Activated T-helper 17 cell treated with anti-CD3 and anti-CD28 coated beads, Interleukin-2, amount 50 U/mL, for 72 hours (primary cell): Measurements from ENCODE around the gene XAF1. TPM values are rescaled to one million over a fixed set of nuclear protein-coding genes. Genes with fewer than 3 reads are reported as not detected.
A peak's percentile ranks its signal among the peaks of the same experiment; 100 is the strongest.
"Not testable (repeated sequence)": the region's sequence is repeated elsewhere in the genome, so short reads cannot be mapped to it uniquely, and the experiment has no call there.

ENCODE experiments used
- ATAC-seq: fragments of 150-1000 bp; cut with Tn5 transposase; replicated peaks from 2 replicates; pipeline ENCODE4 v1.10.0; 2021; ENCODE audit warnings: mild to moderate bottlenecking, moderate library complexity
- H3K27ac Mint-ChIP-seq: one replicate; pipeline ENCODE4 v1.8.0; 2022; ENCODE audit warnings: mixed read lengths
- H3K27me3 Mint-ChIP-seq: one replicate; pipeline ENCODE4 v1.8.0; 2022; ENCODE audit warnings: mixed read lengths
- H3K36me3 Mint-ChIP-seq: one replicate; pipeline ENCODE4 v1.8.0; 2022; ENCODE audit warnings: low read depth, mild to moderate bottlenecking, mixed read lengths
- H3K4me1 Mint-ChIP-seq: one replicate; pipeline ENCODE4 v1.8.0; 2022; ENCODE audit warnings: mixed read lengths
- H3K4me3 Mint-ChIP-seq: one replicate; pipeline ENCODE4 v1.8.0; 2022; ENCODE audit warnings: mild to moderate bottlenecking, mixed read lengths
- H3K9me3 Mint-ChIP-seq: one replicate; pipeline ENCODE4 v1.8.0; 2022; ENCODE audit warnings: mixed read lengths
- total RNA-seq, 2 donors: library from RNA; stranded (reverse); gene quantifications; one replicate each; pipeline ENCODE4 v1.2.3, GENCODE V29; 2022

Gene XAF1
- total RNA-seq, 2 donors from 2014 or later, result 10.1 to 15.4 TPM

DNA sequence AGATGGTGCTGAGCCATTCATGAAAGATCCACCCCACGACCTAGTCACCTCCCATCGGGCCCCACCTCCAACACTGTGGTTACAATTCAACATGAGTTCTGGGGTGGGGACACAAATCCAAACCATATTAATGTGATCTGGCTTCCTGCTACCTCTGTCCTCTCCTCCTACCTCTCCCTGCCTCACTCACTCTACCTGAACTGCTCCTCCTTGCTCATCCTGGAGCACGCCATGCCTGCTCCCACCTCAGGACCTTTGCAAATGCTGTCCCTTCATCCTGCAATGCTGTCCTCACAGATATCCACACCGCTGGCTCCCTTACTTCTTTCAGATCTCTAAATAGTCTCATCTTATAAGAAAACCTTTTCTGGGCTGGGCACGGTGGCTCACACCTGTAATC is 31.8 kb upstream of the XAF1 start:
- no peak overlapping the region for H3K27ac Mint-ChIP-seq
- H3K4me1 Mint-ChIP-seq, result no peaks in the 10 kb centered on the region
- no peaks in the 10 kb centered on the region for H3K36me3 Mint-ChIP-seq
- H3K27me3 Mint-ChIP-seq, result peaks cover 40% of the 10 kb centered on the region
- ATAC-seq, result no peak
- H3K4me3 Mint-ChIP-seq, result no peak overlapping the region
- H3K9me3 Mint-ChIP-seq, result no peaks in the 10 kb centered on the region

DNA sequence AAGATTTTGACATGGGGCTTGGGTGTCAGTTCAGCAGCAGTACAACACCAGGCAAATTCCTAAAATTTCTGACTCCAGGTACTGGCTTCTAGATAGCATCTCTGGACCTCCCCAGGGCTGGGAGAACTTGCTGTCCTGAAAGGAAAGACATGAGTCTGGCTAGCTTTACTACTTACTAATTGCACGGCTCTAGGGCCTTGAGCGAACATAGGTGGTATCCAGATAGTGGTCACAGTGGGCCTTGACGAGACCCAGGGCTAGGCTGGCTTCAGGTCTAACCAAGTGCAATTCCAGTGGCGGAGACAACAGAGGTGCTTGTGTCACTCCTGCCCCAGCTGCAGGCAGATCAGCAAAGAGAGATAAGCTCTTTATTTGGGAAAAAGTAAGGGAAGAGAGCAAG is 26.3 kb upstream of the XAF1 start:
- Mint-ChIP-seq H3K4me3 (no peak overlapping the region), H3K9me3 (no peaks in the 10 kb centered on the region), H3K27me3 (peaks cover 12% of the 10 kb centered on the region), H3K27ac (no peak overlapping the region), H3K36me3 (no peaks in the 10 kb centered on the region), H3K4me1 (no peaks in the 10 kb centered on the region)
- no peak for ATAC-seq

DNA sequence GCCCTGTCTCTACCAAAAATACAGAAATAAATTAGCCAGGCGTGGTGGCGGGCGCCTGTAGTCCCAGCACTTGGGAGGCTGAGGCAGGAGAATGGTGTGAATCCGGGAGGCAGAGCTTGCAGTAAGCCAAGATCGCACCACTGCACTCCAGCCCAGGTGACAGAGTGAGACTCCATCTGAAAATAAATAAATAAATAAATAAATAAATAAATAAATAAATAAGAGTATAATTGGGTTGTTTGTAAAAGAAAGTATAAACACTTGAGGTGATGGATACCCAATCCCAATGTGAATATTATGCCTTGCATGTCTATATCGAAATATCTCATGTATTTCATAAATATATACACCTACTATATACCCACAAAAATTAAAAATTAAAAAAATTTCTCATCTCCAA is 9.2 kb upstream of the XAF1 start:
- not testable (repeated sequence) for H3K4me1 Mint-ChIP-seq, H3K27ac Mint-ChIP-seq, H3K9me3 Mint-ChIP-seq, H3K36me3 Mint-ChIP-seq, ATAC-seq, H3K4me3 Mint-ChIP-seq
- peaks cover 18% of the 10 kb centered on the region for H3K27me3 Mint-ChIP-seq

DNA sequence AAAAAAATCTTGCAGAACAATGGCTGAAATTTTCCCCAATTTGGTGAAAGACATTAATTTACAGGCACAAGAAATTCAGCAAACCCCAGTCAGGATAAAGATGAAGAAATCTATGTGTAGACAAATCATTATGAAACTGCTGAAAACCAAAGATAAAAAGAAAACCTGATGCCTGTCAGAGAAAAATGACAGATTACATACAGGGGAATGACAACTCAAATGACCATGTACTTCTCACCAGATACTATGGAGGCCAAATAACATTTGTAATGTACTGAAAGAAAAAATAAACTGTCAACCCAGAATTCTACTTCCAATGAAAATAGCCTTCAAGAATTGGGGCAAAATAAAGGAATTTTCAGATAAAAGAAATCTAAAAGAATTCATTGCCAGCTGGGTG is 7.2 kb upstream of the XAF1 start:
- no peak overlapping the region for H3K4me3 Mint-ChIP-seq
- no peaks in the 10 kb centered on the region for H3K4me1 Mint-ChIP-seq
- H3K27me3 Mint-ChIP-seq, result peaks cover 13% of the 10 kb centered on the region
- no peaks in the 10 kb centered on the region for H3K9me3 Mint-ChIP-seq
- no peak for ATAC-seq
- no peaks in the 10 kb centered on the region for H3K36me3 Mint-ChIP-seq
- no peak overlapping the region for H3K27ac Mint-ChIP-seq

DNA sequence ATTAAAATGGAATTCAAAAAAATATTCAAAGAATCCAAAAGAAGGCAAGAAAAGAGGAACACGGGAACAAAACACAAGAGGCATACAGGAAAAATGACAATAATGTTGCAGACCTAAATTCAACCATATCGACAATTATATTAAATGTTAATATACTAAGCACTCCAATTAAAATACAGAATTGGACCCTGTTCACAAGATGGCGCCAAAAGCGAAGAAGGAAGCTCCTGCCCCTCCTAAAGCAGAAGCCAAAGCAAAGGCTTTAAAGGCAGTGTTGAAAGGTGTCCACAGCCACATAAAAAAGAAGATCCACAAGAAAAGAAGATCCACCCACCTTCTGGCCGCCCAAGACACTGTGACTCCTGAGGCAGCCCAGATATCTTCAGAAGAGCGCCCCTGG is 6.3 kb upstream of the XAF1 start:
- H3K4me1 Mint-ChIP-seq, result no peaks in the 10 kb centered on the region
- H3K9me3 Mint-ChIP-seq, result no peaks in the 10 kb centered on the region
- peaks cover 5% of the 10 kb centered on the region for H3K27me3 Mint-ChIP-seq
- no peak overlapping the region for H3K4me3 Mint-ChIP-seq
- H3K36me3 Mint-ChIP-seq, result no peaks in the 10 kb centered on the region
- no peak for ATAC-seq
- H3K27ac Mint-ChIP-seq, result no peak overlapping the region

DNA sequence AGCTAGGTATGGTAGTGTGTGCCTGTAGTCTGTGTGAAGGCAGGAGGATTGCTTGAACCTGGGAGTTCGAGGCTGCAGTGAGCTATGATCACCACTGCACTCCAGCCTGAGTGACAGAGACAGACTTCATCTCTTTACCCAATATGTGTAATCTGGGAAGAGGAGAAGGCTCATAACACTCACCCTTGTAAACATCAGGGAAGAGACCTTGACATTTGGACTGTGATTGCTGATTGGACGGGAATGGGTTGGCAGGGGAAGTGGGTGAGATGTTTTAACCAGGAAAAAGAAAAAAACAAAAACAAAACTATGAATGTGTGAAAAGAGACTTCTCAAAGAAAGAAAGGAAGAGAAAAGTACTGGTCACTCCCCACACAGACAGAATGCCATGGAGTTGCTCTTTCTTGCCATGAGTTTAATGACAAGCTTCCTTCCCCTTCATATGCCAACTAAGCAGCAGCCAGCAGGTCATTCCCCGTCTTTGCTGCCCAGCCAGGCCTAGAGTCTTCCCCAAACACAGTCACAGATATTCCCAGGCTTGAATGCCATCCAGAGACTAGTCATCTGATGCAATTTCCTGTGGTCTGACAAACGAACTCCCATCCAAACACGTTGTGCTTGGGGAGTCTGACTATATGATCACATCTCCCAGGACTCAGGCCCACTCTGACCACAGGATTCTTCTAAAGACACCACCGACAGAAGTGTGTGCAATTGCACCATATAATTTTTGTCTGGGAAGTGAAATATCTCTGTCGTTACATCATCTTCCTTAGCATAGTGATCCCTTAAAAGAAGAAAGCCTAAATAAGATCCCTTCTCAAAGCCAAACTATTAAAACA is 3.6 kb upstream of the XAF1 start:
- Mint-ChIP-seq H3K9me3 (no peaks in the 10 kb centered on the region), H3K4me1 (peaks cover 15% of the 10 kb centered on the region), H3K4me3 (no peak overlapping the region), H3K36me3 (no peaks in the 10 kb centered on the region), H3K27me3 (no peaks in the 10 kb centered on the region), H3K27ac (peak overlapping the region; percentile 65)
- ATAC-seq, result no peak

DNA sequence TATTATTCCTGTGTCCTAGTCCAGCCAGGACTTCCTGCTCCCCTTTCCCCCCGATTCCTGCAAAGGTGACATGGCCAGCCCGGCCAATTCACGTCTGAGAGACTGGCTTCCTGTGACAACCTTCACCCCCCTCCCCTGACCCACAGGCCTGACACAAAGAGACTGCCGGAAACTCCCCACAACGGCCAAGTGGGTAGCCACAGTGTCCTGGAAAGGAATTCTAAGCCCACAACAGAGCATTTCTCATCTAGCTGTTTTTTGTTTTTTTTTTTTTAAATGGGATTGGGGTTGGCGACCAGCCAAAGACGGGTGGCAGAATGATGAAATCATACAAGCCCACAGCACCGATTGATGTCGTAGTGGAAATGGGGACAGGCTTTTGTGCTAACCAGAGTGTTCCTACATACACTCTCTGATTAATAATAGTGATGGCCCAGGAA is 2.8 kb upstream of the XAF1 start:
- no peaks in the 10 kb centered on the region for H3K27me3 Mint-ChIP-seq
- no peaks in the 10 kb centered on the region for H3K9me3 Mint-ChIP-seq
- peaks cover 23% of the 10 kb centered on the region for H3K4me1 Mint-ChIP-seq
- H3K36me3 Mint-ChIP-seq, result peaks cover 2% of the 10 kb centered on the region
- ATAC-seq, result no peak
- H3K27ac Mint-ChIP-seq, result peak overlapping the region; percentile 65
- no peak overlapping the region for H3K4me3 Mint-ChIP-seq

DNA sequence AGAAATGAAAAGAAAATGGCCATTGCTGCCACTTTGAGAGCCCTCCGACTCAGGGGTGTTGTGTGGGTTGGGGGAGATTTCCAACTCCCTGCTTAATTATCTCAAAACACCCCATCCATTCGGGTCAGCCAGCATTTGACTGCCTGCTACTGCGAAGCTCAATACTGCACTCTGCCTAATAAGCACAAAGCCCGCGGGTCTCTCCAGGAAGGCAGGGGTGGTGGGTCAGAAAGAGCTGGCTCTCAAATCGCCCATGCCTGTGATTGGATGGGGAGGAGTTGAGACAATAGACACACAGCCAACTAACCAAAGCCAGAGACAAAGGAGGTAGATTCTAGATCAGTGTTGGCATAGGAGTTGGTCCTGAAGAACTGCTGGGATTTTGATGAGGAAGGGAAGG is 2.3 kb upstream of the XAF1 start:
- Mint-ChIP-seq H3K36me3 (peaks cover 7% of the 10 kb centered on the region), H3K4me3 (no peak overlapping the region), H3K4me1 (peaks cover 25% of the 10 kb centered on the region), H3K27ac (no peak overlapping the region), H3K9me3 (no peaks in the 10 kb centered on the region), H3K27me3 (no peaks in the 10 kb centered on the region)
- ATAC-seq, result no peak

DNA sequence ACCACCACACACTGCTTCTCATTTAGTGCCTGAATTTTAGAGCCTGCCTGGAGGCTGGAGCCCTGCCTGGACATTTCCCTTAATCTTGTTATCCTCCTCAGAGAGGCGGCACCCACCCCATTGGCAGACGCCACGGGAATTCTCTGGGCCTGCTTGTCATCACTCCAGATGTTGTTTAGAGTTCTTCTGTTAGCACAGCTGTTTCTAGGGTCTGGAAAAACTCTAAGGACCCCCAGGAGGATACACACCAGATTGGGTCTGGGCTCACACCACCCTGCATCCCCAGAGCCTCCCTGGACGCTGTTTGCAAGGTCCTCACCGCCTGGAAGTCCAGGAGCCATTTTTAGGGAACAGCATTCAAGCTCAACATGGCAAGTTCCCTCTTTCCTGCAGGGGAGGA is 565 bp upstream of the XAF1 start:
- Mint-ChIP-seq H3K36me3 (peaks cover 16% of the 10 kb centered on the region), H3K27me3 (no peaks in the 10 kb centered on the region), H3K9me3 (no peaks in the 10 kb centered on the region), H3K4me3 (peak overlapping the region; percentile 91), H3K27ac (peak overlapping the region; percentile 89), H3K4me1 (peaks cover 25% of the 10 kb centered on the region)
- ATAC-seq, result no peak

DNA sequence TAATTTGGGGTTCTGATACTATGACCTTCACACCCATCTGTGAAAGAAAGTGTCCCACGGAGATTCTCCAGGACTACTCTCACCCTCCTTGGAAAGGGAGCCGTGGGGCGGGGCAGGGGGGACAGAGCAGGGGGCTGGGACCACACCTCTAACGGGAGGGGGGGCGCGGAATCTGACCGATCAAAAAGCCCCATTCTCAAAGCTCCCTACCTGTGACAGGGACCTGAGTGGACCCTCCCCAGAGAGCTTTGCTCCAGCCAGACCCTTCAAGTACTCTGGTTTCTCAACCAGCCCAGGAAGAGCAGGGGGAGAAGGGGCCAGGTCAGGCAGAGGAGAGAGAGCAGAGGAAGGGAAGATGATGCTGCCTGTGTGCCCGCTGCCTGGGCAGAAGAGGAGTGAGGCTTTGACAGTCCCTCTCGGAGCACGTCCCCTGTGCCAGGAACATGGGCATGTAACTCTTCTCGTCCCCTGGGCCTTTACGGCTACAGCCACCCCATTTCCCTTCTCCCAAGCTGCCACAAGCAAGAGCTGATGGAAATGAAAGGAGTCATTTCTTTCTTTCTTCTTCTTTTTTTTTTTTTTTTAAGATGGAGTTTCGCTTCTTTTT is 682 bp downstream of the XAF1 start:
- Mint-ChIP-seq H3K27me3 (no peaks in the 10 kb centered on the region), H3K4me1 (peaks cover 25% of the 10 kb centered on the region), H3K36me3 (peaks cover 28% of the 10 kb centered on the region), H3K9me3 (no peaks in the 10 kb centered on the region), H3K4me3 (peak overlapping the region; percentile 91), H3K27ac (peak overlapping the region; percentile 89)
- peak; percentile 47 for ATAC-seq

DNA sequence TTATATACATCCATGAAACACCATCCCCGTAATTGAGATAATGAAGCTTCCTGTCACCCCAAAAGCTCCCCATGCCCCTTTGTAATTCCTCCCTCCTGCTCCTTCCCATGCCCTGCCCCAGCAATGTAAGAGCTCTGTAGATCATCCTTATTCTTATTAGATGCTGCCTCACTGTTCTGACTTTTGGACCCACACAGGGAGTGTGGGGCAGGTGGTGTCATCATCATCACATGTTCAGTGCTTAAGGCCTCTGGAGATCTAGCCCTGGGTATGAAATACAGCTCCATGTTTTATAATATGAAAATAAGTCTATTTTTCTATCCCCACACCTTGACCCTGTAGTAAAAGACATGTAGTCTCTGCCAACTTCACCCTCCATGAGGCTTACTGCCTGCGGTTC is 1.9 kb downstream of the XAF1 start:
- Mint-ChIP-seq H3K36me3 (peaks cover 40% of the 10 kb centered on the region), H3K4me3 (peak overlapping the region; percentile 91), H3K9me3 (no peaks in the 10 kb centered on the region), H3K4me1 (peaks cover 25% of the 10 kb centered on the region), H3K27ac (peak overlapping the region; percentile 89), H3K27me3 (no peaks in the 10 kb centered on the region)
- no peak for ATAC-seq

DNA sequence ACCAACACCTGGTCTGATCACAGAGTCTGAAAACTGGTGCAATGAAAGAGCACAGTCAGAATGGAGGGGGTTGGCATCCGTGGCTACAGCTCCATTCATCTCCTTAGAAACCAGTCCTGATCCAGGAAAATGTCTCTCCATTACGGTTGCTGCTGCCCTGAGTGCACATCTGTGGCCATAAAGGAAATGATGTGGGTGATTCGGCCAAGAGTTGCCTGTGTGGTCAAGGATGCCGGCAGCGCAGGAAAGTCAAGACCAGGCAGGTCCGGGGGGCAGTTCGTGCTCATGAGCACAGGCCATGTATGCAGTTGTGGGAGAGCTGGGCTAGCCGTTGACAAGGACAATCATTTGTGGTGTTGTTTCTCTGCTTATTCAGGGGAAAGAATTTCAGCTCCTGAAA is 5.9 kb downstream of the XAF1 start:
- H3K4me1 Mint-ChIP-seq, result peaks cover 21% of the 10 kb centered on the region
- no peaks in the 10 kb centered on the region for H3K27me3 Mint-ChIP-seq
- no peak overlapping the region for H3K4me3 Mint-ChIP-seq
- peaks cover 80% of the 10 kb centered on the region for H3K36me3 Mint-ChIP-seq
- H3K27ac Mint-ChIP-seq, result no peak overlapping the region
- H3K9me3 Mint-ChIP-seq, result peaks cover 11% of the 10 kb centered on the region
- no peak for ATAC-seq

DNA sequence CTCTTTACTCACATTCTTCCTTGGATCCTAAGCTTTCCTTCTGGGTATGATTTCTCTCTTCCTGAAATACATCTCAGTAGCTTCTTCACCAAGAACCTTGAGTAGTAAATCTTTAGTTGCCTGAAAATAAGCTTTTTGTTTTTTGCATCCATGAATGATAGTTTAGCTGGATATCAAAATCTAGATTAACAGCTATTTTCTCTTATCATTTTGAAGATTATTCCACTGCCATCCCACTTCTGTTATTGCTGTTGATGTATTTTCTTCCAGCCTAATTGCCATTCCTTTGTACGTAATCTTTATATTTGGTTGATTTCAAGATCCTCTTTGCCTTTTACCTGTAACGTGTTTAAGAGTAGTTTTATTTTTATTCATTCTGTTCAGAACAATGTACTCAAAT is 12.6 kb downstream of the XAF1 start:
- Mint-ChIP-seq H3K27ac (no peak overlapping the region), H3K9me3 (peaks cover 27% of the 10 kb centered on the region), H3K36me3 (peaks cover 100% of the 10 kb centered on the region), H3K4me3 (no peak overlapping the region), H3K27me3 (no peaks in the 10 kb centered on the region), H3K4me1 (peaks cover 7% of the 10 kb centered on the region)
- ATAC-seq, result no peak

DNA sequence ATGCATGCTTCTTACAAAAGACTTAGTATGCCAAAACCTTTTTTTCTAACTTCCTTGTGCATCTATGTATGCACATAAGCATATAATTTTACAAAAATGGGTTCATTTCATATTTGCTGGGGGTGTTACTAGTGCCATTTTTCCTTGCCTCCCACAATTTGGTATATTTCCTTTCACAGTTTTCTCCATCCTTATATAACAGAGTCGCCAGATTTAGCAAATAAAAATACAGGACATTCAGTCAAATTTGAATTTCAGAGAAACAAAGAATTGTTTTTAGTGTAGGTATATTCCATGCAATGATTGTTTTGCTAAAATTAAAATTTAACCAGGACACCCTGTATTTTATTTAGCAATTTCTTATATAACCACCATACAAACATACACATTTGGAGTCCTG is 16.2 kb downstream of the XAF1 start:
- peaks cover 75% of the 10 kb centered on the region for H3K36me3 Mint-ChIP-seq
- H3K4me1 Mint-ChIP-seq, result no peaks in the 10 kb centered on the region
- H3K9me3 Mint-ChIP-seq, result peaks cover 25% of the 10 kb centered on the region
- H3K27me3 Mint-ChIP-seq, result peaks cover 4% of the 10 kb centered on the region
- H3K4me3 Mint-ChIP-seq, result no peak overlapping the region
- no peak overlapping the region for H3K27ac Mint-ChIP-seq
- no peak for ATAC-seq

DNA sequence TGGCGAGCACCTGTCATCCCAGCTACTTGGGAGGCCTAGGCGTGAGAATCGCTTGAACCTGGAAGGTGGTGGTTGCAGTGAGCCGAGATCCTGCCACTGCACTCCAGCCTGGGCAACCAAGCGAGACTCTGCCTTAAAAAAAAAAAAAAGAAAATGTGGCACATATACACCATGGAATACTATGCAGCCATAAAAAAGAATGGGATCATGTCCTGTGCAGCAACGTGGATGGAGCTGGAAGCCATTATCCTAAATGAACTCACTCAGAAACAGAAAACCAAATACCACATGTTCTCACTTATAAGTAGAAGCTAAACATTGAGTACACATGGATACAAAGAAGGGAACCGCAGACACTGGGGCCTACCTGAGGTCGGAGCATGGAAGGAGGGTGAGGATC is 19.1 kb downstream of the XAF1 start:
- H3K27ac Mint-ChIP-seq, H3K4me3 Mint-ChIP-seq, ATAC-seq, H3K4me1 Mint-ChIP-seq: not testable (repeated sequence)
- Mint-ChIP-seq H3K27me3 (peaks cover 20% of the 10 kb centered on the region), H3K36me3 (peaks cover 46% of the 10 kb centered on the region), H3K9me3 (peaks cover 24% of the 10 kb centered on the region)
